Left ventricle myocardium inferior (tissue), 1 donor: ENCODE measurements around the gene LSAMP. TPM values are rescaled to one million over a fixed set of nuclear protein-coding genes. Genes with fewer than 3 reads are reported as not detected.

ENCODE experiments used
- DNase-seq: peaks from one replicate; pipeline ENCODE4 v3.0.0-alpha.2; 2020
- H3K27ac ChIP-seq: fragments of 200-600 bp; replicated peaks from 2 replicates; pipeline ENCODE4 v1.8.0; 2021
- H3K27me3 ChIP-seq: fragments of 200-600 bp; 2 replicates; pipeline ENCODE4 v1.8.0; 2021; ENCODE audit warnings: low read depth
- H3K36me3 ChIP-seq: fragments of 200-600 bp; 2 replicates; pipeline ENCODE4 v1.8.0; 2021
- H3K4me1 ChIP-seq: fragments of 200-600 bp; 2 replicates; pipeline ENCODE4 v1.8.0; 2021
- H3K4me3 ChIP-seq: fragments of 200-600 bp; 2 replicates; pipeline ENCODE4 v1.8.0; 2021; ENCODE audit warnings: mild to moderate bottlenecking, moderate library complexity
- H3K9me3 ChIP-seq: fragments of 200-600 bp; replicated peaks from 2 replicates; pipeline ENCODE4 v1.8.0; 2021
- intact Hi-C: fragments of 100-400 bp; cut with micrococcal nuclease; formaldehyde crosslinking; loops from one replicate; pipeline ENCODE4 v1.11.0; 2022
- total RNA-seq: library from RNA; stranded (reverse); fragmentation: NEBNext Ultra II Directional; extraction: Animal tissue kit (Norgen Biotek cat#: 25700); gene quantifications from one replicate; pipeline ENCODE4 v1.2.1, GENCODE V29; 2021
- TF ChIP-seq, protein P1 (sequence below): fragments of 200-600 bp; IDR thresholded peaks from 2 replicates; pipeline ENCODE4 v1.8.0; 2021; ENCODE audit warnings: antibody characterized with exemption, mild to moderate bottlenecking, borderline replicate concordance
- donor health status: DM: no; HTN: yes; CAD: no; lungs with severe emphysema.

The LSAMP gene
- total RNA-seq, 1 donor from 2014 or later, result 1.2 TPM

DNA sequence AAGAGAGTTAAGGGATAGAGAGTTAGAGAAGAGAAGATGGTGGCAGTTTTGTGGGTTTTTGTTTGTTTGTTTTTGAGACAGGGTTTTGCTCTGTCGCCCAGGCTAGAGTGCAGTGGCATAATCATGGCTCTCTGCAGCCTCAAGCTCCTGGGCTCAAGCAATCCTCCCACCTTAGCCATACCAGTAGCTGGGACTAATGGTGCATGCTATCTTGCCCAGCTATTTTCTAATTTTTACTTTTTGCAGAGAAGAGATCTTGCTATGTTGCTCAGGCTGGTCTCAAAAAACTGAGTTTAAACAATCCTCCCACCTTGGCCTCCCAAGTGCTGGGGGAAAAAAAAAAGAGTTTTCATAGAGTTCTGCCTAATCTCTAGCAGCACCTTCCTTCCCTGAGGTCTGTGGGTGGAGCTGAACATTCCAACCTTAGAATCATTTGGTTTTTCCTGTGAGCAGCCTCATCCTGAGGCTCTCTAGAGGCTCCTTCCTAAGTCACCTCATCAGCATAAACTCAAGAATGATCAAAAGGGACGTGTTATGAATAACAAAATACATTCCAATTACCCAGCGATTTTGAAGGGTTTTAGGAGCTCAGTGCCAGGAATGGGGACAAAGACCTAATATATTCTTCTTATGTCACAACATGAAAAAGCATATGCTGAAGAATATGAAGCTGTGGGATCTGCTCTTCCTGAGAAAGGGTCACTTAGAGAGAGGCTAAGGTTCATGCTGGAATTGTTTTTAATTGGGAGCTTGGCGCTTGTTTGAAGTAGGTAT is 180.6 kb downstream of the LSAMP start:
- DNase-seq, result no peak
- no peaks in the 10 kb centered on the region for H3K27me3 ChIP-seq
- TF ChIP-seq, protein P1, sequence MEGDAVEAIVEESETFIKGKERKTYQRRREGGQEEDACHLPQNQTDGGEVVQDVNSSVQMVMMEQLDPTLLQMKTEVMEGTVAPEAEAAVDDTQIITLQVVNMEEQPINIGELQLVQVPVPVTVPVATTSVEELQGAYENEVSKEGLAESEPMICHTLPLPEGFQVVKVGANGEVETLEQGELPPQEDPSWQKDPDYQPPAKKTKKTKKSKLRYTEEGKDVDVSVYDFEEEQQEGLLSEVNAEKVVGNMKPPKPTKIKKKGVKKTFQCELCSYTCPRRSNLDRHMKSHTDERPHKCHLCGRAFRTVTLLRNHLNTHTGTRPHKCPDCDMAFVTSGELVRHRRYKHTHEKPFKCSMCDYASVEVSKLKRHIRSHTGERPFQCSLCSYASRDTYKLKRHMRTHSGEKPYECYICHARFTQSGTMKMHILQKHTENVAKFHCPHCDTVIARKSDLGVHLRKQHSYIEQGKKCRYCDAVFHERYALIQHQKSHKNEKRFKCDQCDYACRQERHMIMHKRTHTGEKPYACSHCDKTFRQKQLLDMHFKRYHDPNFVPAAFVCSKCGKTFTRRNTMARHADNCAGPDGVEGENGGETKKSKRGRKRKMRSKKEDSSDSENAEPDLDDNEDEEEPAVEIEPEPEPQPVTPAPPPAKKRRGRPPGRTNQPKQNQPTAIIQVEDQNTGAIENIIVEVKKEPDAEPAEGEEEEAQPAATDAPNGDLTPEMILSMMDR, result no peak
- H3K27ac ChIP-seq, result no peak overlapping the region
- H3K9me3 ChIP-seq, result no peaks in the 10 kb centered on the region
- intact Hi-C loops, result no loop called here
- no peaks in the 10 kb centered on the region for H3K36me3 ChIP-seq
- H3K4me3 ChIP-seq, result no peak overlapping the region
- H3K4me1 ChIP-seq, result no peaks in the 10 kb centered on the region

- H3K27ac ChIP-seq, result no peak overlapping the region
- H3K36me3 ChIP-seq, result no peaks in the 10 kb centered on the region
- DNase-seq, result no peak
- no peak overlapping the region for H3K4me3 ChIP-seq
- no peaks in the 10 kb centered on the region for H3K4me1 ChIP-seq
- intact Hi-C loops, result no loop called here
- no peaks in the 10 kb centered on the region for H3K27me3 ChIP-seq
- H3K9me3 ChIP-seq, result no peaks in the 10 kb centered on the region
- TF ChIP-seq, protein P1, result no peak
Measured at GRCh38 chr3:116263842-116264545, 181.3 kb downstream of the LSAMP start.

DNA sequence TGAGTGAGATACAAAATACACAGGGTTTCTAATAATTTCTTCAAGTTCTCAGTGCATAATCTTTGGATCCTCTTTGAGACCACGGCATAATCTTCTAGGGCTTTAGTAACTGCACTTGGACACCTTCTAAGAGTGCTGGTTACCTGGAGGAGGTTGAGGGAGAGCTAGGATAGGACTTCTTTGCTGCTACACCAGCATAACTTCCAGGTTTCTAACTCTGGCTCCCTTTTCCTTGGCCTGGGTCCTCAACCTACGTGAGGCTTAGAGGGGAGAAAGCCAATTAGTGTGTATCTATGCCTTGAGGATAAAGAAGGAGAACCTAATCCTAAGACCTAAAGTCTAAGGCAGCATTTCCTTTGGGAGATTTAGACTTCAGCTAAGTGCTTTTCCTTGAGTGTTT is 184.8 kb downstream of the LSAMP start:
- no peaks in the 10 kb centered on the region for H3K9me3 ChIP-seq
- no peak overlapping the region for H3K4me3 ChIP-seq
- no peak overlapping the region for H3K27ac ChIP-seq
- H3K4me1 ChIP-seq, result no peaks in the 10 kb centered on the region
- H3K27me3 ChIP-seq, result no peaks in the 10 kb centered on the region
- TF ChIP-seq, protein P1, result no peak
- H3K36me3 ChIP-seq, result no peaks in the 10 kb centered on the region
- DNase-seq, result no peak
- intact Hi-C loops, result no loop called here

DNA sequence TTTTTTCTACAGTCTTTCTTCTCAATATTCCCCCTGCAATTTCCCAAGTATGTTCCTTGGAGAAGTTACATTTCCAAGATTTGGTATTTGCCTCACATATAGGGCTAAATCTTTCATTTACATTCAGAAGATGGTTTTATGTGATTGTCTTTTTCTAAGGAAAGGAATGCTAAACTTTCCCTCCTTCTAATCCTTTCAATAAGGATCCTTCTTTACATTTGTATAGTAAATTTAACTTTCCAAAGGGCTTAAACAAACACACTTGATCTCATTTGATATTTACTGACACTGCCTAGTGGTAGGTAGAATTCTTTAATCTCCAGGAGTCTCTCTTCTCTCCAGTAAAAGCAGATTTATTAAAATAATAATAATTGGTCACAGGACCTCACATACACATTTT is 185.3 kb downstream of the LSAMP start:
- DNase-seq, result no peak
- TF ChIP-seq, protein P1, result no peak
- H3K4me3 ChIP-seq, result no peak overlapping the region
- no peaks in the 10 kb centered on the region for H3K36me3 ChIP-seq
- no peaks in the 10 kb centered on the region for H3K9me3 ChIP-seq
- H3K4me1 ChIP-seq, result no peaks in the 10 kb centered on the region
- H3K27me3 ChIP-seq, result no peaks in the 10 kb centered on the region
- H3K27ac ChIP-seq, result no peak overlapping the region
- intact Hi-C loops, result no loop called here

- H3K4me3 ChIP-seq, result no peak overlapping the region
- no peaks in the 10 kb centered on the region for H3K9me3 ChIP-seq
- DNase-seq, result no peak
- H3K4me1 ChIP-seq, result no peaks in the 10 kb centered on the region
- TF ChIP-seq, protein P1, result no peak
- no peaks in the 10 kb centered on the region for H3K27me3 ChIP-seq
- no peak overlapping the region for H3K27ac ChIP-seq
- H3K36me3 ChIP-seq, result no peaks in the 10 kb centered on the region
- intact Hi-C loops, result no loop called here
Measured at GRCh38 chr3:116256843-116257485, 188.3 kb downstream of the LSAMP start.
